Trophoblast cell (in vitro differentiated cells and primary cell): ENCODE results near the gene EVC2.

Source experiments
- DNase-seq, 2 donors: peaks; one replicate each; pipeline ENCODE4 v3.0.0-alpha.2; 2016
- H2AFZ ChIP-seq: 2 replicates; pipeline ENCODE4 v1.6.1; 2013; ENCODE audit warnings: low read length, moderate library complexity, mild to moderate bottlenecking; ENCODE audit not compliant: insufficient read depth, poor library complexity
- H2AK5ac ChIP-seq: 2 replicates; pipeline ENCODE4 v1.6.1; 2013; ENCODE audit warnings: mild to moderate bottlenecking, low read length
- H2BK120ac ChIP-seq: 2 replicates; pipeline ENCODE4 v1.6.1; 2013; ENCODE audit warnings: low read length, mild to moderate bottlenecking, moderate library complexity; ENCODE audit not compliant: insufficient read depth, poor library complexity
- H2BK12ac ChIP-seq: 2 replicates; pipeline ENCODE4 v1.6.1; 2013; ENCODE audit warnings: mild to moderate bottlenecking, low read length, moderate library complexity
- H2BK5ac ChIP-seq: 2 replicates; pipeline ENCODE4 v1.6.1; 2013; ENCODE audit warnings: low read length, low read depth, moderate library complexity, mild to moderate bottlenecking; ENCODE audit not compliant: poor library complexity
- H3K14ac ChIP-seq: 2 replicates; pipeline ENCODE4 v1.6.1; 2013; ENCODE audit warnings: mild to moderate bottlenecking, low read length
- H3K18ac ChIP-seq: 2 replicates; pipeline ENCODE4 v1.6.1; 2013; ENCODE audit warnings: mild to moderate bottlenecking, low read length
- H3K23ac ChIP-seq: 2 replicates; pipeline ENCODE4 v1.6.1; 2013; ENCODE audit warnings: low read length
- H3K27ac ChIP-seq: 2 replicates; pipeline ENCODE4 v1.5.1; 2013; ENCODE audit warnings: low read depth, mild to moderate bottlenecking, inconsistent platforms, low read length, moderate library complexity
- H3K27me3 ChIP-seq: 2 replicates; pipeline ENCODE4 v1.6.1; 2013; ENCODE audit warnings: inconsistent platforms, mild to moderate bottlenecking, low read length, moderate library complexity; ENCODE audit not compliant: insufficient read depth
- H3K36me3 ChIP-seq, 2 experiments: 1 replicate in 1 of 2; 2 replicates in 1 of 2; pipeline ENCODE4 v1.6.1; 2013; ENCODE audit warnings: low read length in 2 of 2, mild to moderate bottlenecking in 2 of 2, moderate library complexity in 1 of 2; ENCODE audit not compliant: insufficient read depth in 2 of 2, control insufficient read depth in 1 of 2
- H3K4ac ChIP-seq: 2 replicates; pipeline ENCODE4 v1.6.1; 2013; ENCODE audit warnings: low read depth, mild to moderate bottlenecking, low read length, moderate library complexity
- H3K4me1 ChIP-seq, 2 experiments: 1 replicate in 1 of 2; 2 replicates in 1 of 2; pipeline ENCODE4 v1.6.1; 2013; ENCODE audit warnings: low read length in 2 of 2, mild to moderate bottlenecking in 2 of 2, moderate library complexity in 1 of 2; ENCODE audit not compliant: insufficient read depth in 2 of 2, control insufficient read depth in 1 of 2
- H3K4me2 ChIP-seq: 2 replicates; pipeline ENCODE4 v1.6.1; 2013; ENCODE audit warnings: inconsistent platforms, mild to moderate bottlenecking, low read length, moderate library complexity
- H3K4me3 ChIP-seq: 2 replicates; pipeline ENCODE4 v1.5.1; 2013; ENCODE audit warnings: mild to moderate bottlenecking, low read depth, low read length, inconsistent platforms
- H3K79me1 ChIP-seq: one replicate; pipeline ENCODE4 v1.6.1; 2013; ENCODE audit warnings: low read length
- H3K79me2 ChIP-seq: 2 replicates; pipeline ENCODE4 v1.6.1; 2013; ENCODE audit warnings: low read length, mild to moderate bottlenecking; ENCODE audit not compliant: control insufficient read depth, insufficient read depth, poor library complexity
- H3K9ac ChIP-seq: 2 replicates; pipeline ENCODE4 v1.6.1; 2013; ENCODE audit warnings: mild to moderate bottlenecking, low read length
- H3K9me3 ChIP-seq: 2 replicates; pipeline ENCODE4 v1.6.1; 2013; ENCODE audit warnings: low read depth, mild to moderate bottlenecking, control low read depth, inconsistent platforms, low read length; ENCODE audit not compliant: insufficient read depth
- H4K12ac ChIP-seq: 2 replicates; pipeline ENCODE4 v1.6.1; 2013; ENCODE audit warnings: low read depth, mild to moderate bottlenecking, low read length, moderate library complexity
- H4K8ac ChIP-seq: 2 replicates; pipeline ENCODE4 v1.6.1; 2013; ENCODE audit warnings: low read depth, mild to moderate bottlenecking, low read length, moderate library complexity
- H4K91ac ChIP-seq: one replicate; pipeline ENCODE4 v1.6.1; 2013; ENCODE audit warnings: low read depth, mild to moderate bottlenecking, low read length, moderate library complexity
- WGBS: extraction: QIAGEN DNeasy Blood & Tissue Kit; methylation state at CpG from one replicate; pipeline ENCODE4 v1.1.7; 2013; ENCODE audit warnings: missing lambda C conversion rate; ENCODE audit not compliant: insufficient read length, insufficient coverage; ENCODE audit errors: extremely low coverage; 5-methylcytosine and 5-hydroxymethylcytosine counted together

Gene EVC2

GRCh38 chr4:5700459-5700858, 7.9 kb downstream of the EVC2 start:
- no peak for DNase-seq
- Histone ChIP-seq H3K9ac (no peak overlapping the region), H3K79me1 (no peaks in the 10 kb centered on the region), H3K79me2 (no peaks in the 10 kb centered on the region), H3K14ac (no peak overlapping the region), H3K9me3 (peaks cover 3% of the 10 kb centered on the region), H4K12ac (no peak overlapping the region), H3K18ac (no peak overlapping the region), H2BK5ac (no peak overlapping the region), H3K4ac (no peak overlapping the region), H3K36me3 (peaks cover 11 to 26% of the 10 kb centered on the region in 2 experiments), H3K4me3 (no peak overlapping the region), H2AFZ (no peak overlapping the region), H3K27me3 (no peaks in the 10 kb centered on the region), H3K23ac (no peak overlapping the region), H3K4me1 (peaks cover 0 to 2% of the 10 kb centered on the region in 2 experiments), H4K8ac (no peak overlapping the region), H2BK120ac (no peak overlapping the region), H2BK12ac (no peak overlapping the region), H3K27ac (no peak overlapping the region), H3K4me2 (no peak overlapping the region), H4K91ac (no peak overlapping the region), H2AK5ac (no peak overlapping the region)
- no CpG with 5 or more reads among the region's 5 CpGs for WGBS

GRCh38 chr4:5696341-5696740, 12.0 kb downstream of the EVC2 start:
- no peak for DNase-seq
- Histone ChIP-seq H3K18ac (no peak overlapping the region), H3K27me3 (no peaks in the 10 kb centered on the region), H2AFZ (no peak overlapping the region), H3K4me1 (peaks cover 0 to 2% of the 10 kb centered on the region in 2 experiments), H2BK5ac (no peak overlapping the region), H3K4ac (no peak overlapping the region), H3K79me2 (no peaks in the 10 kb centered on the region), H3K27ac (no peak overlapping the region), H3K9ac (no peak overlapping the region), H4K8ac (no peak overlapping the region), H4K91ac (no peak overlapping the region), H3K14ac (no peak overlapping the region), H2BK120ac (no peak overlapping the region), H4K12ac (no peak overlapping the region), H3K23ac (no peak overlapping the region), H3K9me3 (no peaks in the 10 kb centered on the region), H2BK12ac (no peak overlapping the region), H3K36me3 (peaks cover 17 to 38% of the 10 kb centered on the region in 2 experiments), H2AK5ac (no peak overlapping the region), H3K4me3 (no peak overlapping the region), H3K79me1 (no peaks in the 10 kb centered on the region), H3K4me2 (no peak overlapping the region)
- WGBS = no CpG with 5 or more reads among the region's 11 CpGs

- Histone ChIP-seq H2BK12ac (no peak overlapping the region), H4K12ac (no peak overlapping the region), H3K79me2 (no peaks in the 10 kb centered on the region), H4K8ac (no peak overlapping the region), H2AFZ (no peak overlapping the region), H2AK5ac (no peak overlapping the region), H3K4me3 (no peak overlapping the region), H3K18ac (no peak overlapping the region), H3K27me3 (no peaks in the 10 kb centered on the region), H4K91ac (no peak overlapping the region), H2BK120ac (no peak overlapping the region), H3K9me3 (no peaks in the 10 kb centered on the region), H3K4me1 (no peaks in the 10 kb centered on the region), H3K79me1 (no peaks in the 10 kb centered on the region), H3K23ac (no peak overlapping the region), H3K14ac (no peak overlapping the region), H3K9ac (no peak overlapping the region), H3K4me2 (no peak overlapping the region), H2BK5ac (no peak overlapping the region), H3K4ac (no peak overlapping the region), H3K27ac (no peak overlapping the region), H3K36me3 (peaks cover 21 to 44% of the 10 kb centered on the region in 2 experiments)
- no CpG with 5 or more reads among the region's 4 CpGs for WGBS
- no peak for DNase-seq
These were observed 14.5 kb downstream of the EVC2 start for GRCh38 chr4:5693871-5694270.

GRCh38 chr4:5691491-5692132, 16.7 kb downstream of the EVC2 start:
- Histone ChIP-seq H4K8ac (no peak overlapping the region), H3K18ac (no peak overlapping the region), H3K79me2 (no peaks in the 10 kb centered on the region), H3K27ac (no peak overlapping the region), H3K23ac (no peak overlapping the region), H3K4ac (no peak overlapping the region), H3K4me2 (no peak overlapping the region), H2BK5ac (no peak overlapping the region), H2AFZ (no peak overlapping the region), H3K4me1 (no peaks in the 10 kb centered on the region), H2BK12ac (no peak overlapping the region), H2BK120ac (no peak overlapping the region), H3K27me3 (no peaks in the 10 kb centered on the region), H3K14ac (no peak overlapping the region), H4K91ac (no peak overlapping the region), H3K36me3 (peaks cover 27 to 47% of the 10 kb centered on the region in 2 experiments), H3K4me3 (no peak overlapping the region), H3K9ac (no peak overlapping the region), H3K9me3 (peaks cover 2% of the 10 kb centered on the region), H4K12ac (no peak overlapping the region), H3K79me1 (no peaks in the 10 kb centered on the region), H2AK5ac (no peak overlapping the region)
- no CpG with 5 or more reads among the region's 7 CpGs for WGBS
- DNase-seq = no peak
